Ovary (tissue), 9 donors: ENCODE measurements around the gene PHYHD1. TPM values are rescaled to one million over a fixed set of nuclear protein-coding genes. Genes with fewer than 3 reads are reported as not detected.

Experiments
- DNase-seq, 5 donors: peaks; one replicate each; pipeline ENCODE4 v3.0.0-alpha.2; 2019 to 2020
- H3K27ac ChIP-seq, 2 donors: fragments of 200-600 bp; one replicate each; pipeline versions ENCODE4 v1.5.1 to v1.8.0; 2019 to 2022
- H3K27me3 ChIP-seq: fragments of 200-600 bp; one replicate; pipeline ENCODE4 v1.8.0; 2022
- H3K36me3 ChIP-seq: fragments of 200-600 bp; sonication (generic); one replicate; pipeline ENCODE4 v1.5.1; 2019
- H3K4me1 ChIP-seq: one replicate; pipeline ENCODE4 v1.8.1; 2013; ENCODE audit warnings: mild to moderate bottlenecking, moderate library complexity; ENCODE audit not compliant: insufficient read depth
- H3K4me3 ChIP-seq: fragments of 200-600 bp; sonication (generic); one replicate; pipeline ENCODE4 v1.5.1; 2017
- H3K9me3 ChIP-seq, 2 donors: fragments of 200-600 bp in 1 of 2; sonication (generic) in 1 of 2; one replicate each; pipeline versions ENCODE4 v1.5.1 to v1.8.1; 2013 to 2019; ENCODE audit warnings: mild to moderate bottlenecking in 1 of 2, moderate library complexity in 1 of 2
- EP300 ChIP-seq: sonication (generic); formaldehyde crosslinking; IDR thresholded peaks from one replicate; pipeline ENCODE4 v1.6.1; 2017; ENCODE audit warnings: antibody characterized with exemption
- POLR2A ChIP-seq: fragments of 450-650 bp; IDR thresholded peaks from one replicate; pipeline ENCODE4 v1.6.1; 2017; ENCODE audit warnings: antibody characterized with exemption, mild to moderate bottlenecking, moderate library complexity
- WGBS, 3 donors: extraction: QIAGEN DNeasy Blood & Tissue Kit in 1 of 3; methylation state at CpG; one replicate each; pipeline versions ENCODE4 v1.1.5 to v1.1.7; 2013 to 2017; 5-methylcytosine and 5-hydroxymethylcytosine counted together
- intact Hi-C, 4 donors: fragments of 100-400 bp; cut with DNase I; formaldehyde crosslinking; loops; one replicate each; pipeline versions ENCODE4 v1.11.0 to v1.15.1; 2022 to 2023
- polyA plus RNA-seq, 2 donors: library from polyadenylated mRNA; stranded (reverse); fragments of 200-250 nt in 1 of 2; fragments of 350-450 nt in 1 of 2; fragmentation: Illumina TruSeq in 1 of 2; extraction: RNeasy Lipid Tissue Mini Kit (QIAGEN cat#74804) in 1 of 2; gene quantifications; one replicate each; pipeline ENCODE4 v1.2.3, GENCODE V29; 2013 to 2014
- total RNA-seq, 7 donors: library from RNA; depleted of rRNA in 2 of 7; stranded (reverse); fragments of >200 nt in 2 of 7; fragmentation: NEBNext Ultra II Directional in 3 of 7; extraction: Animal tissue kit (Norgen Biotek cat#: 25700) in 3 of 7; gene quantifications; one replicate each; pipeline versions ENCODE4 v1.1.0 to v1.2.4, GENCODE V29; 2016 to 2023
- TF ChIP-seq, protein P1 (sequence below), 3 donors: fragments of 450-650 bp in 2 of 3; fragments of 200-600 bp in 1 of 3; IDR thresholded peaks; one replicate each; pipeline versions ENCODE4 v1.5.1 to v1.8.0; 2016 to 2022; ENCODE audit warnings: antibody characterized with exemption in 3 of 3, mild to moderate bottlenecking in 1 of 3
- donor health status: DM: no; HTN: no; CAD: no; lungs with moderate emphysema.
- donor health status: DM: no; HTN: no; CAD: no.
- donor health status: Bipolar disorder and iron deficiency.
- donor health status: DM: yes; HTN: yes; CAD: no.
- donor health status: DM: no; HTN: no; CAD: no.
- donor health status: DM: yes; HTN: yes; CAD: no.

Gene PHYHD1
- total and polyA plus RNA-seq, 9 donors: 24.8 to 63.9 (median 43.1) TPM

DNA sequence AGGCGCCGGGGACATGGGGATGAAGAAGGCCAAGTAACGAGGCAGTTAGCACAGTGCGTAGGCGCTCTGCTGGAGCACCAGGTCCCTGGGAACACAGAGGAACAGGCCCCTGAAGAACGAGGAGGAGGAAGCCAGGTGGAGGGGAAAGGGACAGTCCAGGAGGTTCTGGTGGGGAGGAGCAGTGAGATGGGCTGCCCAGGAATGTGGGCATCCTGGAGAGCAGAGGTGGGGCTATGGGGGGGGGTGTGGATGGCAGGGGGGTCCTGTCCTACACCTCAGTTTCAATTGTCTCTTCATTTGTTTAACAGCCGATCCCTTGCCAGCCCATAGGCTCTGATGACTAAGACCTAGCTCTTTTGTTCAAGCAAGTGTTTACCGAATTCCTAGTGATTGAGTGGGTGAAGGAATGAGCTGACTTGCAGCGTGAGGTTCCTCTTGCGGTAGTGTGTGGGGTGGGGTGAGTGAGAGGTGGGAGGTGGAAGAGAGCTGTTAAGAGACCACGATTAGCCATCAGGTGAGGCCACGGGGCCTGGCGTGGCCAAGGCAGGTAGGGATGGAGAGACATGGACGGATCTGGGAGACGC is 8.4 kb upstream of the PHYHD1 start:
- Histone ChIP-seq H3K4me1 (peaks cover 41% of the 10 kb centered on the region), H3K36me3 (no peaks in the 10 kb centered on the region), H3K4me3 (no peak overlapping the region), H3K27ac (no peak overlapping the region), H3K9me3 (no peaks in the 10 kb centered on the region), H3K27me3 (no peaks in the 10 kb centered on the region)
- no peak for DNase-seq
- intact Hi-C loops: no loop called here
- TF ChIP-seq, protein P1, sequence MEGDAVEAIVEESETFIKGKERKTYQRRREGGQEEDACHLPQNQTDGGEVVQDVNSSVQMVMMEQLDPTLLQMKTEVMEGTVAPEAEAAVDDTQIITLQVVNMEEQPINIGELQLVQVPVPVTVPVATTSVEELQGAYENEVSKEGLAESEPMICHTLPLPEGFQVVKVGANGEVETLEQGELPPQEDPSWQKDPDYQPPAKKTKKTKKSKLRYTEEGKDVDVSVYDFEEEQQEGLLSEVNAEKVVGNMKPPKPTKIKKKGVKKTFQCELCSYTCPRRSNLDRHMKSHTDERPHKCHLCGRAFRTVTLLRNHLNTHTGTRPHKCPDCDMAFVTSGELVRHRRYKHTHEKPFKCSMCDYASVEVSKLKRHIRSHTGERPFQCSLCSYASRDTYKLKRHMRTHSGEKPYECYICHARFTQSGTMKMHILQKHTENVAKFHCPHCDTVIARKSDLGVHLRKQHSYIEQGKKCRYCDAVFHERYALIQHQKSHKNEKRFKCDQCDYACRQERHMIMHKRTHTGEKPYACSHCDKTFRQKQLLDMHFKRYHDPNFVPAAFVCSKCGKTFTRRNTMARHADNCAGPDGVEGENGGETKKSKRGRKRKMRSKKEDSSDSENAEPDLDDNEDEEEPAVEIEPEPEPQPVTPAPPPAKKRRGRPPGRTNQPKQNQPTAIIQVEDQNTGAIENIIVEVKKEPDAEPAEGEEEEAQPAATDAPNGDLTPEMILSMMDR (IDR thresholded peaks at IDR 0.05): no peak
- TF ChIP-seq EP300 (no peak), POLR2A (no peak)
- WGBS, 3 donors: 68 to 71% (median 68%) methylated on average over 15 of the region's 15 CpGs

DNA sequence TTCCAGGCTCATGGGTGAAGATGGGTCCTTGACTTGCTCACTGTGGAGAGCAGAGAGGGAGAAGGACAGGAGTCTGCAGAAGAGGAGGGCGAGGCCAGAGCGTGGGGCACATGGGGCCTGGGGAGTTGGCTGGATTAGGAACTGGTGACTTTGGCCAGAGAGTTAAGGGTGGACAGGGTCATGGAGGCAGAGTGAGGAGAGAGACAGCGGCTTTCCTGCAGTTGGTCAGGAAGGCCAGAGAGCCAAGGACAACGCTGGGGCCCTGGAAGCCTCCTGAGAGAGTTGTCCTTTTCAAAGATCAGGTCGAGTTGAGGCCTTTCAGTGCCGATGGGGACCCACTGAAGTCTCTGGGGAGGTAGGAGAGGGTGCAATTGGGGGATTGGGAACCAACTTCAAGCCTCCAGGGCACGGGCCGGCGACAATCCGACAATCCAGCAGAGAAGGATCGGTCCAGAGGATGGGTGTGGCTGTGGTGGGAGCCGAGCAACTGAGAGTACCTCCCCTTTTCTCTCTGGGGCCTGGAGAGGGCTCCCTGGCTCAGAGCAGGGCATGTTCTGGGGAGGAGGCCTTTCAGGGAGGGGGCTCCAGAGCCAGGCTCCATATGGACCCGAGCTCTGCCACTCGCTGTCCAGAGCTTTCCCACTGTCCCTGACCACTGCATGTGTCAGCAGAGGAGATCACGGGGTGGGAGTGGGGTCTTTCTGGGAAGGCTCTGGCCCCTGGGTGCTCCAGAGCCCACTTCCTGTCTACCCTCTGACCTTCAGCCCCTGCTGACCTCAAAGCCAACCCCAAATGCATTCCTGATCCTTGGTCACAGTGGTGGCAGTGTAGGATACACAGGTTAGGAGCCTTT is 7.5 kb upstream of the PHYHD1 start:
- intact Hi-C loops: no loop called here
- H3K27me3 ChIP-seq: no peaks in the 10 kb centered on the region
- H3K4me1 ChIP-seq: peaks cover 43% of the 10 kb centered on the region
- no peak overlapping the region for H3K4me3 ChIP-seq
- DNase-seq: no peak
- WGBS, 3 donors: 52 to 55% (median 53%) methylated on average over 15 of the region's 15 CpGs
- H3K36me3 ChIP-seq: no peaks in the 10 kb centered on the region
- H3K9me3 ChIP-seq: no peaks in the 10 kb centered on the region
- peak overlapping the region; percentile 1 to 46 for H3K27ac ChIP-seq
- no peak for TF ChIP-seq EP300

DNA sequence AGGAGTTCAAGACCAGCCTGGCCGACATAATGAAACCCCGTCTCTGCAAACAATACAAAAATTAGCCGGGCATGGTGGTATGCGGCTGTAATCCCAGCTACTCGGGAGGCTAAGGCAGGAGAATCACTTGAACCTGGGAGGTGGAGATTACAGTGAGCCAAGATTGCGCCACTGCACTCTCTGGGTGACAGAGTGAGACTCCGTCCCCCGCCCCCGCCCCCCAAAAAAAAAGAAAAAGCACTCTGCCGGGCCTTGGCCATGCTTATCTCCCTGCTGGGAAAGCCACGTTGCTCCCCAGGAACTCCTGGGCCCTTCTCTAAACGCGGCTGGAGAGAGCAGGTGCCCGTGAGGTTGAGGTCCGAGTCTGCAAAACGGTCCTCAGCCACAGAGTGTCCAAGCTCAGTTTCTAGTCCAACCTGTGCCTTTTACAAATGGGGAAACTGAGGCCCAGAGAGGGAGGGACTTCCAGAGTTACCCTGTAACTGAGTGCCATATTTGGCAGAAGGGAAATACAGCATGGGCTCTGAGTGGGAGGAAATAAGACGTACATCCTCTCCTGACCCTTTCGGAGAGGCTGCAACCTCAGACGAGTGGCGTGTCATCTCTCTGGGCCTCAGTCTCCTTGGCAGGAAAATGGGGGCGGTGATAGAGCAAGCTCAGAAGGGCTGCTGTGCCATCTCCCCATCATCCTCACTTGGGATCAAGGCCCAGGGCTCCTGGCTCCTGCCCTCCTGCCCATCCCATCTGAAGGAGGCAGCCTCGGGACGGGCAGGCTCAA is 6.6 kb upstream of the PHYHD1 start:
- no peak for DNase-seq
- WGBS, 3 donors: 68 to 76% (median 76%) methylated on average over 23 of the region's 23 CpGs
- no peak for TF ChIP-seq POLR2A
- no peak for TF ChIP-seq EP300
- TF ChIP-seq, protein P1 (IDR thresholded peaks at IDR 0.05): no peak
- Histone ChIP-seq H3K36me3 (no peaks in the 10 kb centered on the region), H3K9me3 (no peaks in the 10 kb centered on the region), H3K4me3 (no peak overlapping the region), H3K27me3 (no peaks in the 10 kb centered on the region), H3K4me1 (peaks cover 44% of the 10 kb centered on the region), H3K27ac (no peak overlapping the region)
- intact Hi-C loops: no loop called here

DNA sequence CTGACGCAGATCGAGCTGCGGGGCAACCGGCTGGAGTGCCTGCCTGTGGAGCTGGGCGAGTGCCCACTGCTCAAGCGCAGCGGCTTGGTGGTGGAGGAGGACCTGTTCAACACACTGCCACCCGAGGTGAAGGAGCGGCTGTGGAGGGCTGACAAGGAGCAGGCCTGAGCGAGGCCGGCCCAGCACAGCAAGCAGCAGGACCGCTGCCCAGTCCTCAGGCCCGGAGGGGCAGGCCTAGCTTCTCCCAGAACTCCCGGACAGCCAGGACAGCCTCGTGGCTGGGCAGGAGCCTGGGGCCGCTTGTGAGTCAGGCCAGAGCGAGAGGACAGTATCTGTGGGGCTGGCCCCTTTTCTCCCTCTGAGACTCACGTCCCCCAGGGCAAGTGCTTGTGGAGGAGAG is 4.6 kb upstream of the PHYHD1 start:
- no peaks in the 10 kb centered on the region for H3K27me3 ChIP-seq
- no peaks in the 10 kb centered on the region for H3K9me3 ChIP-seq
- peak in 1 of 5 donors; percentile 57 for DNase-seq
- peak overlapping the region; percentile 84 to 95 for H3K27ac ChIP-seq
- H3K4me1 ChIP-seq: peaks cover 48% of the 10 kb centered on the region
- H3K36me3 ChIP-seq: no peaks in the 10 kb centered on the region
- H3K4me3 ChIP-seq: no peak overlapping the region
- TF ChIP-seq EP300: no peak
- 65 to 69% (median 67%) methylated on average over 18 of the region's 18 CpGs for WGBS, 3 donors
- intact Hi-C loops: loop anchor here in 3 of 4 donors (5.0 kb wide), 1 partner anchor 34 kb away; the partner anchor contains the start of genes KYAT1 (in 3 of the 3) and LRRC8A (in 3 of the 3)

DNA sequence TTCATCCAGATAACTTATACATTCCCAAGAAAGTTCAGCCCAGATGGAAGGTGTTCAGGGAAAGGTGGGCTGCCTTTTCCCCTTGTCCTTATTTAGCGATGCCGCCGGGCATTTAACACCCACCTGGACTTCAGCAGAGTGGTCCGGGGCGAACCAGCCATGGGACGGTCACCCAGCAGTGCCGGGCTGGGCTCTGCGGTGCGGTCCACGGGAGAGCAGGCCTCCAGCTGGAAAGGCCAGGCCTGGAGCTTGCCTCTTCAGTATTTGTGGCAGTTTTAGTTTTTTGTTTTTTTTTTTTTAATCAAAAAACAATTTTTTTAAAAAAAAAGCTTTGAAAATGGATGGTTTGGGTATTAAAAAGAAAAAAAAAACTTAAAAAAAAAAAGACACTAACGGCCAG is 4.0 kb upstream of the PHYHD1 start:
- 40 to 46% (median 45%) methylated on average over 11 of the region's 11 CpGs for WGBS, 3 donors
- H3K4me3 ChIP-seq: peak overlapping the region; percentile 9
- intact Hi-C loops: loop anchor here in 3 of 4 donors (5.0 kb wide), 1 partner anchor 34 kb away; the partner anchor contains the start of genes KYAT1 (in 3 of the 3) and LRRC8A (in 3 of the 3)
- H3K4me1 ChIP-seq: peaks cover 49% of the 10 kb centered on the region
- no peaks in the 10 kb centered on the region for H3K9me3 ChIP-seq
- DNase-seq: no peak
- no peak for TF ChIP-seq EP300
- no peak for TF ChIP-seq POLR2A
- TF ChIP-seq, protein P1 (IDR thresholded peaks at IDR 0.05): no peak
- peak overlapping the region; percentile 84 to 95 for H3K27ac ChIP-seq
- no peaks in the 10 kb centered on the region for H3K36me3 ChIP-seq
- H3K27me3 ChIP-seq: no peaks in the 10 kb centered on the region
